Measurements from ENCODE around the gene ANXA11.

DNA sequence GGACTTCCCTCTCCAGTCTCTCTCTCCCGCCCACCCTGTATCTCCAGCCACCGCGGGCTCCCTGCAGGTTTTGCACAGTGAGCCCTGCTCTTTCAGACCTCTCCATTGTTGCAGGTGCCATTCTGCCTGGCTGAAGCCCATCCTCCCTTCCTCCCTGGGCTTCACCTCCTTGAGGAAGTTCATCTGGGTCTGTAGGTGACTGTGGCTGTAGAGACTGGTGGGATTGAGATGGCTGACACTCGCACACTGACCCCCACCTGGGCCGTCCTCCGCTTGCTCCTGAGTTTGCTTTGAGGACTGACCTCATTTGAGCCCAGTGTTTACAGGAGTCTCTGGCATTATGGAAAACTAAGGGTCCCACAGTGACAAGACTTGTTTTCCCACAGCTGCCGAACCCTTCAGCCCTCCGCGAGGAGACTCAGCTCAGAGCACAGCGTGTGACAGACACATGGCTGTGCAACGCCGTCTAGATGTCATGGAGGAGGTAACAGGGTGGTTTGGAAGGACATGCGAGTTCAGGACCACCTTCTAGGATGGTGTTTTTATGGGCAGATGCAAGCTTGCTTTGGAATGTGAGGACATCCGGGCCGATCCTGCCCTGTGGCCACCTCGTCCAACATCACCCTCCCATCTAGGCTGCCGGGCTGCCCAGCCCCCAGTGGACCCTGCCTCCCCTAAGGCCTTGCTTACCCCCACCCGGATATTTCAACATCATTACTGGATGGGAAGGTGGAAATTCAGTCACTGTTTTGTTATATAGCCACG, 63.5 kb downstream of the ANXA11 start:
- no peak for TF ChIP-seq CTCF (conservative IDR thresholded peaks at IDR 0.05 in 1 of 2, IDR thresholded peaks at IDR 0.05 in 1 of 2; ENCODE audit: low read depth in 1 of 2, low read length in 2 of 2)
- TF ChIP-seq EZH2 (IDR thresholded peaks at IDR 0.05; ENCODE audit: low read length, missing control alignments): no peak
